CD4-positive, alpha-beta T cell treated with Interleukin-12 subunit alpha and Interleukin-12 subunit beta, for 1 hour (primary cell): ENCODE data around the gene CAPN12.

Source experiments
- DNase-seq: peaks from one replicate; pipeline ENCODE4 v3.0.0-alpha.2; 2020

The CAPN12 gene

DNA sequence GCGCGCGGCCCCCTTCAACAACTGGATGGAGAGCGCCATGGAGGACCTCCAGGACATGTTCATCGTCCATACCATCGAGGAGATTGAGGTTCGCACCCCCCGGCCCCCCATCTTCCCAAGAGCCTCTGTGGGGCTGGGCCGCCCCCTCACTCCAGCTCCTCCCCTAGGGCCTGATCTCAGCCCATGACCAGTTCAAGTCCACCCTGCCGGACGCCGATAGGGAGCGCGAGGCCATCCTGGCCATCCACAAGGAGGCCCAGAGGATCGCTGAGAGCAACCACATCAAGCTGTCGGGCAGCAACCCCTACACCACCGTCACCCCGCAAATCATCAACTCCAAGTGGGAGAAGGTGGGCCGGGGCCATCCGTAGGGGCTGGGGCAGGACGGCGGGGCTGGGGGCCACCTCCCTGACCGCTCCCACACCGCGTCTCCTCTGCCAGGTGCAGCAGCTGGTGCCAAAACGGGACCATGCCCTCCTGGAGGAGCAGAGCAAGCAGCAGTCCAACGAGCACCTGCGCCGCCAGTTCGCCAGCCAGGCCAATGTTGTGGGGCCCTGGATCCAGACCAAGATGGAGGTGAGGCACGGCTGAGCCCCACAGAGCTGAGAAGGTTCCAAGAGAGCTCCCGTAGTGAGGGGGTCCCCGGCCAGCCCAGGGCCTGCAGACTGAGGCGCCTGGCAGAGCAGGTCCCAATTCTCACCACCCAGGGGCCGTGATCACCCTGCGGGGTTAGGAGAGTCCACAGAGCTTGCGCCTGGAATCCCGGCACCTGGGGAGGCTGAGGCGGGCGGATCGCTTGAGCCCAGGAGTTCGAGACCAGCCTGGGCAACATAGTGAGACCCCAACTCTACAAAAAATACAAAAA lies 20.1 kb downstream of the CAPN12 start:
- DNase-seq: no peak

DNA sequence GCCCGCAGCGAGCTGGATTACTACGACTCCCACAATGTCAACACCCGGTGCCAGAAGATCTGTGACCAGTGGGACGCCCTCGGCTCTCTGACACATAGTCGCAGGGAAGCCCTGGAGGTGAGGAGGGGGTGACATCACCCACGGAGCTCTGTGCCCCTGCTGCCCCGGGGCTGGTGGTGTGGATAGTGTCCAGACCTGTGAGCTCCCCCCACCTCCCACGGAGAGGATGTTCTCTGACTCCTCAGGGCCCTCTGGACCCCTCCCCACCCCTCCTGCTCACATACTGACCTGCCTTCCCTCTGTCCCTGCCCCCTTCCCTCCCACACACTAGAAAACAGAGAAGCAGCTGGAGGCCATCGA lies 20.7 kb downstream of the CAPN12 start:
- no peak for DNase-seq

DNA sequence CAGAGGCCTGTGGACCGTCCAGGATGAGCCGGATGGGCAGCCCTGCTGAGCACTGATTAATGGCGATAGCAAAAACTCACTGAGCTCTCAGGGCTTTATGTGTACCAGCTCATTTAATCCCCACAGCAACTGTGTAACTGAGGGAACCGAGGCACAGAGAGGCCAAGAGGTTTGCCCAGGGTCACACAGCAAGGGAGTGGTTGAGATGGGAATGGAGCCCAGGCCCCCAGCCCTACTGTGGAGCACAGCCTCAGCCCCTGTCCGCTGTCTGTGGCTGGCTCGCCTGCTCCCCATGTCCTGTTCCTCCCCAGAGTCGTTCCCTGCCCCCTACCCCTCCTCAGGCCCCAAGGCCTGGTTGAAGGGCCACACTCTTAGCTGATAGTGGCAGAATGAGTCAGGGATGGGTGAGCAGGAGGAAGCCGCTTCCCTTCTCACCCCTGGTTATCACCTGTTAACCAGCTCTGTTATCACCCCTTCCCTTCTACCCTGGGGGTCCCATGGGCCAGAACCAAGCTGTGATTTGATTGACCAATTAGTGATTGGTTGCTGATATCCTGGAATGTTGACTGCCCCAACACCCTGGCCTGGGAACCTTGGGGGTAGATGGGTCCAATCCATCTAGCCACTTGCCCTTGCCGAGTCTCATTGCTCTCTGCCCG lies 21.2 kb downstream of the CAPN12 start:
- DNase-seq: no peak

DNA sequence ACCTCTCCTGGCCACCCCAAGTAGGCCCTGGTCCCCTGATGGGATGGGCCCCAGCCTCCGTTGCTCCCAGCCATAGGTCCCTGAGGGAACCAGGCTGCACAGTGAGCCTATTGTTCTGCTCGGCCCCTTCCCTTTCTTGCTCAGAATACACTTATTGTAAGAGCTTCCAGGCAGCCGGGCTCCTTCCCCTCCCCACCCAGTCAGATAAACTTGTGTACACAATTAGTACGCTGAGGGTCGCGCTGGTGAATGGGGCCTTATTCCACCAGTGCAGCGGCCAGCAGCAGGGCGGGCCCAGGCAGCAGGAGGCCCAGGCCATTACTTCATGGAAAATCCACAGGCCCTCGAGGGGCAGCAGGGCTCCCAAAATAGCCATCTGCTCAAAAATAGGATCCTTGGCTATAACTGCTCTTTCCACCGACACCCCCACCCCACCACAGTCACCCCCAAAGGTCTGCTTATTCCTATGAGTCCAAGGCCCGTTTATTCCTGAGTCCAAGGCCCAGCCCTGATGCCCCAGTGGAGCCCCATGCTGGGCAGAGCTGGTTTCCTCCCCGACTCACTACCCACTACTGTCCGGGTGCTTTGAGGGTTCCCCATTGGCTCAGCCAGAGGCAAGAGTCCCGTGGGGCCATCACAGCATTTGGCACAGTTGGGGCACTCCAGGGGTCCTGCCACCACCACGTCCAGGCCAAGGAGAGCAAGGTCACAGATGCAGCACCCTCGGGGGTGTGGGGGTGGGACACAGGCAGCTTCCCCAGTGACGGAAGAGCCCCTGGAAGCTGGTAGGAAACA lies 22.1 kb downstream of the CAPN12 start:
- DNase-seq: no peak

DNA sequence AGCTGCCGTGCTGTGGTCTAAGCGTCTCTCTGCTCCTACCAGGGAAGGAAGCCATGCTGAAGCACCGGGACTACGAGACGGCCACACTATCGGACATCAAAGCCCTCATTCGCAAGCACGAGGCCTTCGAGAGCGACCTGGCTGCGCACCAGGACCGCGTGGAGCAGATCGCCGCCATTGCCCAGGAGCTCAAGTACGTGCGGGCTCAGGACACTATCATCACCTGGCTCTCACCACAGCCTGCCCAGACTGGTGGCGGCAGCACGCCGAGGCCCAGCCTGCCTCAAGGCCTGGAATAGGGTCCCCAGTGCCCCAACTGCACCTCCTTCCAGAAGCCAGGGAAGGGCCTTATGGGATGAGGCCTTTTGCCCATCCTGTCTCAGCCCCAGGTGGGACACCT lies 22.8 kb downstream of the CAPN12 start:
- no peak for DNase-seq

GRCh38 chr19:38720559-38721236 lies 23.6 kb downstream of the CAPN12 start:
- DNase-seq: no peak

DNA sequence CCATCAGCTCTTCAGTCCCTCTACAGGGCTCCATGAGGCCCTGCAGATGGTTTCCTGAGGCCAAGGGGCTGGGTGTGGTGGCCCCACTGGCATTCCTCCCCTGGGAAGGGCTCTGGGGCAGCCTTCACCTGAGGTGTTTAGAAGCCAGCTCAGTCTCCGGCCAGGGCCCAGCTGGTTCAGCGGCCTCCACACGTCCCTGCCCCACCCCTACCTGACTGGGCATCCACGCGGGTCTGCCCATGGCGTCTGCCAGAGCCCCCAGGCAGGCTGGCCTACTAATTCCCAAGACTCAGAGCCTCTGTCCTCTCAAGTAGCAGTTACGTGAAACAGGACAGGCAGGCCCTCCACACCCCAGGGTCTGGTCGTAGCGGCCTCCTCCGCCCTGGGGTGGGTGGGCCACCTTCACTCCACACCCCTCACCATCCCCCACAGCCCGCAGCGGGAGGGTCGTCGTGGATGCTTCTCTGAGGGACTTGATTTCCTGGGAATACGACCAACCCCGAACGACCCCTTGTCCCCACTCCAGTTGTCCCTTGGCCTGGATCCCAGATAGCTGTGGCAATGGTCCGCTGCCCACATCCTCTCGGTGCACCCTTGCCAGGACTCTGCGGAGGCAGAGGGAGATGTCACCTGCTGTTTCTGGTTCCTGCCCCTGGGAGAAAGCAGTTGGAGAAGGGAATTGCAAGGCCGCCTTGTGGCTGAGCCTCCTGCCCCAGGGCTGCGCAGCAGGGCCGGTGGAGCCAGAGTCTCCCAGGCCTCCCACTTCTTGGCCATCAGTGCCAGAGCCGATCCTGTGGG lies 24.3 kb downstream of the CAPN12 start:
- DNase-seq: no peak

DNA sequence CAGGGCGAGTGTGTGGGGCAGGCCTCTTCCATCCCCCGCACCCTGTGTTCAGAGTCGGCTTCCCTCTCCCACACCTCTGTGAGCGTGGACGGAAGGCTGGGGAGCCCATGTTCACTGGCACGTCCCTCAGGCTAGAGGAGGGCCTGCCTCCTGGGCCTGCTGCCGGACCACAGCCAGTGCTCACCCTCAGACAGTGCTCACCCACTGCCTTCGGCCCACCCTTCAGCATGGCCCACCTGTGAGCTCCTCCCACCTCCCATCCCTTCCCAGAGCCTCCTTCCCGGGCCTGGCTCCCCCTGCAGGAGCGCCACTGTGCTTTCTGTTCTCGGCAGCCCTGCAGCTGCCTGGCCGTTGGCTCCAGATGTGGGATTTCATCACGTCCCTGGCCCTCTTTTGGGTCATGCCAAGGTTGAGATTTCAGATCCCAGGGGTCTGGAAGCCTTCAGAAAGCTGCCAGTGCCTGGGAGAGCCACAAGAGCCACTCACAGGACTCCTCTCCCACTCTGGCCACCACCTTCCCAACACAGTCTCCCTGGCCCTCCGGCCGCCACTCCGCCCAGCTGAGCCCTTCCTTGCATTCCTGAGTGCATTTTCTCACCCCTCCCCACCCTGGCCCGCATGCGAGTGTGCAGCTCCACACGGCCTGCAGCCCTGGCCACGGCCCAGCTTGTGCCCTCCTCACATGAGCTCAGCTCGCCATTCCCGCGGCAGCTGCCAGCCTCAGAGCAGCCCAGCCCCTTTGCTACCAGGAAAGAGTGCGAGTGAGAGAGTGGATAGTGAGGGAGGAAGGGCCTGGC lies 25.3 kb downstream of the CAPN12 start:
- no peak for DNase-seq

GRCh38 chr19:38717855-38718254 lies 26.4 kb downstream of the CAPN12 start:
- DNase-seq: no peak

DNA sequence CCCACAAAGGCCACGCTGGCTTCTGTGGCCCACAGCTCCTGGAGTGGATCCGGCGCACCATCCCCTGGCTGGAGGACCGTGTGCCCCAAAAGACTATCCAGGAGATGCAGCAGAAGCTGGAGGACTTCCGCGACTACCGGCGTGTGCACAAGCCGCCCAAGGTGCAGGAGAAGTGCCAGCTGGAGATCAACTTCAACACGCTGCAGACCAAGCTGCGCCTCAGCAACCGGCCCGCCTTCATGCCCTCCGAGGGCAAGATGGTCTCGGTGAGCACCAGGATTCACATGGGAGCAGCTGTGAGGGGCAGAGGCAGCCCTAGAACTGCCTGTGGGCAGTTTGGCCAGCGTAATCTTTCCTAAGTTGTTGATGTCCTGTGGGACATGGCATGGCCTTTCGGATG lies 27.2 kb downstream of the CAPN12 start:
- no peak for DNase-seq

GRCh38 chr19:38715555-38715954 lies 28.7 kb downstream of the CAPN12 start:
- DNase-seq: no peak

DNA sequence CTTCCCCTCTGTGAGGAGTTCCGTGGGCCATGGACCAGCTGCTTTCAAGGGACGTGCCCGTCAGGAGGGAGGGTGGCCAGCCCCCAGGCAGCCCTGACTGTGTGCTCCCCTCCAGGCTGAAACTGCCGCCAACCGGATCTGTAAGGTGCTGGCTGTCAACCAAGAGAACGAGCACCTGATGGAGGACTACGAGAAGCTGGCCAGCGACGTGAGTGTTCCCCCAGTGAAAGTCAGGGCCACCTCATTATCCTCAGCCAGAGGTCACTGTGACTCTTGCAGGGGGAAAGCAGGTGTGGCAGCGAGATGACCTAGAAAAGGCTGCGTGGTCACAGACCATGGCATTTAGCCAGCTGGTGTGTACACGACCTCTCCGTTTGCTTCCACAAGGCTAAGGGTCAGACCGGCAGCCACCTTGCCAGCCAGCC lies 29.9 kb downstream of the CAPN12 start:
- no peak for DNase-seq

- DNase-seq: no peak
Observed at GRCh38 chr19:38713865-38714264, 30.4 kb downstream of the CAPN12 start.

GRCh38 chr19:38713227-38713649 lies 31.0 kb downstream of the CAPN12 start:
- DNase-seq: no peak

DNA sequence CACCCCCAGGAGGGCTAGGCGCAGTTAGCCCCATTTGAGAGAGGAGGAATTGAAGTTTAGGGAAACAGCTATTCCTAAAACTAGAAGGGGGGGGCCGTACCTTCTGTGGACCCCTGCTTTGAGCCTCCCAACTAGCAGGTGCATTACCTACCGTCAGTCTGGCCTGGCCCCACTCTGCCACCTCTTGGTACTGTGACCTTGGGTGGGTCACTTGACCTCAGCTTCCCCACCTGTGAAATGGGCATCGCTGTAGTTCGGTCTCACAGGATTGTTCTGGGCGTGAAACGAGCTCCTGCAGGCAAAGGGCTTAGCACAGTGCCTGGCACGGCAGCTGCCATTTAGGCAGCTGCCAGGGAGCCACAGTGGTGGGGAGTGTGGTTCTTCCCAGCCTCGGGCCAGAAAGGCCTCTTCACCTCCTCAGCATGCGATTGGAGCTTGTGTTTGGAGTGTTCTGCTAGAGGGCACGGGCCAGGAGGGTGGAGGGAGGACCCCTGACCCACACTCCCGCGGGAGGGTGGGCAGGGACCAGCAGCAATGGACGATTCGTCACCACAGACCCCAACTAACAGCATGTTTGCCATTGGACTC lies 32.0 kb downstream of the CAPN12 start:
- DNase-seq: no peak

GRCh38 chr19:38711726-38712153 lies 32.5 kb downstream of the CAPN12 start:
- no peak for DNase-seq

GRCh38 chr19:38710928-38711725 lies 33.1 kb downstream of the CAPN12 start:
- no peak for DNase-seq

- DNase-seq: no peak
Observed at GRCh38 chr19:38710416-38710702, 33.9 kb downstream of the CAPN12 start.

GRCh38 chr19:38709671-38710415 lies 34.4 kb downstream of the CAPN12 start:
- no peak for DNase-seq

- no peak for DNase-seq
Observed at GRCh38 chr19:38709119-38709518, 35.2 kb downstream of the CAPN12 start.
